CD4-positive, alpha-beta T cell (primary cell): Measurements from ENCODE around the gene MUC2. TPM values are rescaled to one million over a fixed set of nuclear protein-coding genes. Genes with fewer than 3 reads are reported as not detected.

Experiments used
- ATAC-seq: fragments of 200-7000 bp; cut with Tn5 transposase; one replicate; pipeline ENCODE4 v1.10.0; 2022; ENCODE audit warnings: mild to moderate bottlenecking; ENCODE audit not compliant: poor library complexity
- CTCF ChIA-PET: fragments of 350-600 bp; sonication (Branson Sonifier 250); formaldehyde crosslinking; loops from one replicate; lab custom pipeline; 2021; ENCODE audit warnings: antibody characterized with exemption, inconsistent platforms; lab: Charles Lee
- POLR2A ChIA-PET: fragments of 350-600 bp; sonication (Branson Sonifier 250); formaldehyde crosslinking; loops from one replicate; lab custom pipeline; 2021; ENCODE audit warnings: antibody characterized with exemption, inconsistent platforms; lab: Charles Lee
- DNase-seq, 14 experiments: peaks; one replicate each; pipeline ENCODE4 v3.0.0-alpha.2; 2013 to 2020; ENCODE audit warnings: mixed read lengths in 2 of 14
- H3K27ac ChIP-seq, 2 donors: one replicate each; pipeline versions ENCODE4 v1.5.1 to v1.7.0; 2013; ENCODE audit warnings: low read length in 2 of 2, low read depth in 1 of 2, mild to moderate bottlenecking in 1 of 2
- H3K27me3 ChIP-seq, 2 experiments: 1 replicate in 1 of 2; 2 replicates in 1 of 2; pipeline versions ENCODE4 v1.6.1 to v1.7.0; 2013; ENCODE audit warnings: low read length in 2 of 2, control low read depth in 1 of 2, mild to moderate bottlenecking in 1 of 2, moderate library complexity in 1 of 2; ENCODE audit not compliant: insufficient read depth in 2 of 2, control insufficient read depth in 1 of 2
- H3K36me3 ChIP-seq: one replicate; pipeline ENCODE4 v1.6.1; 2013; ENCODE audit warnings: low read length, control low read depth; ENCODE audit not compliant: insufficient read depth
- H3K4me1 ChIP-seq: one replicate; pipeline ENCODE4 v1.6.1; 2013; ENCODE audit warnings: low read length, control low read depth; ENCODE audit not compliant: insufficient read depth
- H3K4me3 ChIP-seq: one replicate; pipeline ENCODE4 v1.5.1; 2013; ENCODE audit warnings: mild to moderate bottlenecking, low read length, moderate library complexity
- H3K9me3 ChIP-seq, 2 experiments: 1 replicate in 1 of 2; 2 replicates in 1 of 2; pipeline versions ENCODE4 v1.6.1 to v1.7.0; 2013; ENCODE audit warnings: low read length in 2 of 2, mild to moderate bottlenecking in 2 of 2, control low read depth in 1 of 2, moderate library complexity in 1 of 2; ENCODE audit not compliant: control insufficient read depth in 1 of 2, insufficient read depth in 1 of 2
- H3K27ac Mint-ChIP-seq: one replicate; pipeline ENCODE4 v1.8.0; 2020; ENCODE audit warnings: mixed read lengths
- H3K27me3 Mint-ChIP-seq: one replicate; pipeline ENCODE4 v1.8.0; 2021; ENCODE audit warnings: mixed read lengths
- H3K36me3 Mint-ChIP-seq: one replicate; pipeline ENCODE4 v1.8.0; 2021; ENCODE audit warnings: low read depth, mixed read lengths
- H3K4me1 Mint-ChIP-seq: one replicate; pipeline ENCODE4 v1.8.0; 2021; ENCODE audit warnings: low read depth, mixed read lengths
- H3K4me3 Mint-ChIP-seq: one replicate; pipeline ENCODE4 v1.8.0; 2020; ENCODE audit warnings: mild to moderate bottlenecking, mixed read lengths
- H3K9me3 Mint-ChIP-seq: one replicate; pipeline ENCODE4 v1.8.0; 2020; ENCODE audit warnings: mixed read lengths
- intact Hi-C, 2 experiments: fragments of 100-400 bp; cut with DNase I in 1 of 2; cut with micrococcal nuclease in 1 of 2; formaldehyde crosslinking; loops; one replicate each; pipeline versions ENCODE4 v1.15.1 to v1.9.0; 2023 to 2025; cut with DNase I, micrococcal nuclease
- total RNA-seq, 174 experiments: library from RNA in 2 of 174; stranded (reverse) in 2 of 174; gene quantifications; one replicate each; pipeline ENCODE4 v1.2.3 and lab custom pipeline; 2021 to 2026
- TF ChIP-seq, protein P1 (sequence below): fragments of 200-600 bp; IDR thresholded peaks from one replicate; pipeline ENCODE4 v1.8.0; 2022; ENCODE audit warnings: antibody characterized with exemption, mild to moderate bottlenecking

Gene MUC2
- total RNA-seq, 2 experiments from 2014 or later = not detected

DNA sequence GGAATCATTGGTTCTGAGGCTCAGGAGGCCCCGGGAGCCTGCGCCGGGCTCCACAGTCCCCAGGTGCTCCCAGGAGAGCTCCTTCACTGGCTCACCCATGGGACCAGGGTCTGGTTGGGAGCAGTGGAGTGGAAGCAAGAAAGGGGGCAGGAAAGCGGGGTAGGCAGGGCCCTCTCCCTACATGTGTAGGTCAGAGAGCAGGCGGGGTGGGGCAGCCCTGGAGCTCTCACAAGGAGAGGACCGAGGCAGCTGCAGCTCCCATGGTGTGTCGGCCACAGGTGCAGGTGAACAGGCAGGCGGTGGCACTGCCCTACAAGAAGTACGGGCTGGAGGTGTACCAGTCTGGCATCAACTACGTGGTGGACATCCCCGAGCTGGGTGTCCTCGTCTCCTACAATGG is 28.3 kb downstream of the MUC2 start:
- Mint-ChIP-seq H3K27ac (no peak overlapping the region), H3K36me3 (no peaks in the 10 kb centered on the region), H3K27me3 (no peaks in the 10 kb centered on the region), H3K4me3 (no peak overlapping the region), H3K9me3 (no peaks in the 10 kb centered on the region), H3K4me1 (no peaks in the 10 kb centered on the region)
- Histone ChIP-seq H3K9me3 (peaks cover 0 to 26% of the 10 kb centered on the region in 2 experiments), H3K36me3 (no peaks in the 10 kb centered on the region), H3K27ac (no peak overlapping the region), H3K4me1 (no peaks in the 10 kb centered on the region), H3K4me3 (no peak overlapping the region), H3K27me3 (no peaks in the 10 kb centered on the region)
- TF ChIP-seq, protein P1, sequence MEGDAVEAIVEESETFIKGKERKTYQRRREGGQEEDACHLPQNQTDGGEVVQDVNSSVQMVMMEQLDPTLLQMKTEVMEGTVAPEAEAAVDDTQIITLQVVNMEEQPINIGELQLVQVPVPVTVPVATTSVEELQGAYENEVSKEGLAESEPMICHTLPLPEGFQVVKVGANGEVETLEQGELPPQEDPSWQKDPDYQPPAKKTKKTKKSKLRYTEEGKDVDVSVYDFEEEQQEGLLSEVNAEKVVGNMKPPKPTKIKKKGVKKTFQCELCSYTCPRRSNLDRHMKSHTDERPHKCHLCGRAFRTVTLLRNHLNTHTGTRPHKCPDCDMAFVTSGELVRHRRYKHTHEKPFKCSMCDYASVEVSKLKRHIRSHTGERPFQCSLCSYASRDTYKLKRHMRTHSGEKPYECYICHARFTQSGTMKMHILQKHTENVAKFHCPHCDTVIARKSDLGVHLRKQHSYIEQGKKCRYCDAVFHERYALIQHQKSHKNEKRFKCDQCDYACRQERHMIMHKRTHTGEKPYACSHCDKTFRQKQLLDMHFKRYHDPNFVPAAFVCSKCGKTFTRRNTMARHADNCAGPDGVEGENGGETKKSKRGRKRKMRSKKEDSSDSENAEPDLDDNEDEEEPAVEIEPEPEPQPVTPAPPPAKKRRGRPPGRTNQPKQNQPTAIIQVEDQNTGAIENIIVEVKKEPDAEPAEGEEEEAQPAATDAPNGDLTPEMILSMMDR = no peak
- intact Hi-C loops = no loop called here
- POLR2A ChIA-PET = no interaction called here
- CTCF ChIA-PET = no interaction called here
- ATAC-seq (no peak), DNase-seq (no peak)

DNA sequence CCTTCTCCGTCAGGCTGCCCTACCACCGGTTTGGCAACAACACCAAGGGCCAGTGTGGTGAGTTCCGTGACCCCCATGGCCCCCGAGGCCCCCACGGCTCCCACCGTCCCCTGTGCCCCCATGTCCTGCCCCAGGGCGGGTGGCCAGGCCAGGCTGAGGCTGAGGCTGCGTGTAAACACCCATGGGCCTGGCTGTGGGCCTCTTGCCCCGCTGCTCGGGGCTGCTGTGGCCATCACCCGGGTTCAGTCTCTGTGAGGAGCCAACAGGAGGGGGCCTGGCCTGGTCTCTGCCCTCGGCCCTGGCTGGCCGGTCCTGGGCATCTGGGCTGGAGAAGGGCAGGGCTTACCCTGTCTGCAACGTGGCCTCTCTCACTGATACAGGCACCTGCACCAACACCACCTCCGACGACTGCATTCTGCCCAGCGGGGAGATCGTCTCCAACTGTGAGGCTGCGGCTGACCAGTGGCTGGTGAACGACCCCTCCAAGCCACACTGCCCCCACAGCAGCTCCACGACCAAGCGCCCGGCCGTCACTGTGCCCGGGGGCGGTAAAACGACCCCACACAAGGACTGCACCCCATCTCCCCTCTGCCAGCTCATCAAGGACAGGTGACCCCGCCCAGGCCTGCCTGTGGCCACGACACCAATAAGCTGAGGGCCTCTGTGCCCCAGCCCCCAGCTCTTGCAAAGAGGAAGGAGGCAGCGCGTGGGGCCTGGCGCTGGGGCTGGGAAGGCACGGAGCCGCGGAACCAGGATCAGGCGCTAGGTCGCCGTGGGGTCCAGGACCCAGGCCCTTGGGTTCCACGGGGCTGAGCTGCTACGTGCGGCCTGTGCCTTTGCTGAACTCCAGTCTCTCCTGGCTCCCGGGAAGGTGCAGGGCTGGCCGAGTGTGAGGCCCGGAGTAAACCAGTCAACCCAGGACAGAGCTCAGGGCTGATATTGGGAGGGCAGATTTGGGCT is 29.0 kb downstream of the MUC2 start:
- TF ChIP-seq, protein P1 = no peak
- ChIA-PET POLR2A (no interaction called here), CTCF (no interaction called here)

DNA sequence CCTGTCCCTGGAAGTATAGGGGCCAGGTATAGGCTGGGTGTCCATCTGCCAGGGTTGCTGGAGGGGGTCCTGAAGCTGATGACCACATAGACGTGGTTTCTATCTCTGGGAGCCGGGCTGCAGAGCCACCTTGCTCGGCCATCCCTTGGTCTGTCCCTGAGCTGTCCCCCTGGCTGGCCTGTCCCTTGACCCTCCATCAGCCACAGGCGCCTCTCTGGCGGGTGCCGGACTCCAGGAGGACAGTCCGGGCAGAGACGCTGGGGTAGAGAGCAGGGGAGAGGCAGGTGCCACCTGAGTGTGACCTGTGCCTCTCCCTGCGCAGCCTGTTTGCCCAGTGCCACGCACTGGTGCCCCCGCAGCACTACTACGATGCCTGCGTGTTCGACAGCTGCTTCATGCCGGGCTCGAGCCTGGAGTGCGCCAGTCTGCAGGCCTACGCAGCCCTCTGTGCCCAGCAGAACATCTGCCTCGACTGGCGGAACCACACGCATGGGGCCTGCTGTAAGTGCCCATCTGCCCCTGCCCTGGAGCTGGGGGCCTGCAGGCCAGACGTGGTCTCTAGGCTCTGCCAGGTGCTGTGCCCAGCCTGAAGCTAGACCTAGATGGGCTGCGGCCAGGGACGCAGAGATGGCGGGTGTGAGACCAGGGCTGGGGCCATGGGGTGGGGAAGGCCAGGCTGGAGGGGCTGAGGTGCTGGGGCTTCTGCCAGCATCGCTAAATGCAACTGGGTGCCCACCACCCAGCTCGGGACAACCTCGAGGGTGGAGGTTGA is 29.9 kb downstream of the MUC2 start:
- intact Hi-C loops = no loop called here
- CTCF ChIA-PET = no interaction called here
- H3K4me3 Mint-ChIP-seq = no peak overlapping the region

More for the DNA sequence above, 29.0 kb downstream of the MUC2 start:
- Mint-ChIP-seq H3K27ac (no peak overlapping the region), H3K36me3 (no peaks in the 10 kb centered on the region), H3K4me3 (no peak overlapping the region), H3K9me3 (no peaks in the 10 kb centered on the region), H3K4me1 (no peaks in the 10 kb centered on the region), H3K27me3 (no peaks in the 10 kb centered on the region)
- Histone ChIP-seq H3K36me3 (no peaks in the 10 kb centered on the region), H3K27ac (no peak overlapping the region), H3K9me3 (peaks cover 0 to 26% of the 10 kb centered on the region in 2 experiments), H3K27me3 (no peaks in the 10 kb centered on the region), H3K4me1 (no peaks in the 10 kb centered on the region), H3K4me3 (no peak overlapping the region)
- DNase-seq (no peak), ATAC-seq (no peak)
- intact Hi-C loops = no loop called here

More for the DNA sequence above, 29.9 kb downstream of the MUC2 start:
- Mint-ChIP-seq H3K36me3 (no peaks in the 10 kb centered on the region), H3K27ac (no peak overlapping the region), H3K4me1 (no peaks in the 10 kb centered on the region), H3K9me3 (no peaks in the 10 kb centered on the region), H3K27me3 (no peaks in the 10 kb centered on the region)
- Histone ChIP-seq H3K36me3 (no peaks in the 10 kb centered on the region), H3K4me1 (no peaks in the 10 kb centered on the region), H3K27me3 (no peaks in the 10 kb centered on the region), H3K27ac (no peak overlapping the region), H3K9me3 (peaks cover 0 to 19% of the 10 kb centered on the region in 2 experiments), H3K4me3 (no peak overlapping the region)
- DNase-seq (no peak), ATAC-seq (no peak)
- TF ChIP-seq, protein P1 = no peak
- POLR2A ChIA-PET = no interaction called here
